ENCODE measurements around the gene GNA12.
"Not testable (repeated sequence)": the region's sequence is repeated elsewhere in the genome, so short reads cannot be mapped to it uniquely, and the experiment has no call there.

GNA12 gene

GRCh38 chr7:2727206-2727605 lies 116.9 kb downstream of the GNA12 start:
- DNase-seq (ENCODE audit: low spot score) = not testable (repeated sequence)

GRCh38 chr7:2726316-2727018 lies 117.6 kb downstream of the GNA12 start:
- DNase-seq (ENCODE audit: low spot score) = no peak

- no peak for DNase-seq (ENCODE audit: low spot score)
Measured at GRCh38 chr7:2725178-2726105, 118.7 kb downstream of the GNA12 start.

- no peak for DNase-seq (ENCODE audit: low spot score)
Measured at GRCh38 chr7:2724453-2725177, 119.5 kb downstream of the GNA12 start.

- DNase-seq (ENCODE audit: low spot score) = not testable (repeated sequence)
Measured at GRCh38 chr7:2724036-2724435, 120.1 kb downstream of the GNA12 start.

GRCh38 chr7:2723138-2723850 lies 120.8 kb downstream of the GNA12 start:
- no peak for DNase-seq (ENCODE audit: low spot score)

GRCh38 chr7:2722591-2722990 lies 121.5 kb downstream of the GNA12 start:
- DNase-seq (ENCODE audit: low spot score) = no peak

- no peak for DNase-seq (ENCODE audit: low spot score)
Measured at GRCh38 chr7:2721842-2722241, 122.3 kb downstream of the GNA12 start.

- no peak for DNase-seq (ENCODE audit: low spot score)
Measured at GRCh38 chr7:2720024-2720423, 124.1 kb downstream of the GNA12 start.

GRCh38 chr7:2719007-2719406 lies 125.1 kb downstream of the GNA12 start:
- DNase-seq (ENCODE audit: low spot score) = peak; percentile 48

- DNase-seq (ENCODE audit: low spot score) = no peak
Measured at GRCh38 chr7:2718296-2718965, 125.7 kb downstream of the GNA12 start.

- DNase-seq (ENCODE audit: low spot score) = peak; percentile 62
Measured at GRCh38 chr7:2717293-2718261, 126.5 kb downstream of the GNA12 start.

- no peak for DNase-seq (ENCODE audit: low spot score)
Measured at GRCh38 chr7:2716906-2717292, 127.2 kb downstream of the GNA12 start.

- no peak for DNase-seq (ENCODE audit: low spot score)
Measured at GRCh38 chr7:2716488-2716887, 127.6 kb downstream of the GNA12 start.

- no peak for DNase-seq (ENCODE audit: low spot score)
Measured at GRCh38 chr7:2715341-2716231, 128.5 kb downstream of the GNA12 start.

- no peak for DNase-seq (ENCODE audit: low spot score)
Measured at GRCh38 chr7:2714636-2715035, 129.5 kb downstream of the GNA12 start.

- no peak for DNase-seq (ENCODE audit: low spot score)
Measured at GRCh38 chr7:2713978-2714377, 130.1 kb downstream of the GNA12 start.

- no peak for DNase-seq (ENCODE audit: low spot score)
Measured at GRCh38 chr7:2713370-2713769, 130.7 kb downstream of the GNA12 start.

All from AG08396 (cell line).